IPS-NIHi7 (cell line): ENCODE data around the gene FETUB.
"Not testable (repeated sequence)": the region's sequence is repeated elsewhere in the genome, so short reads cannot be mapped to it uniquely, and the experiment has no call there.

ENCODE experiments used
- DNase-seq: peaks from one replicate; pipeline ENCODE4 v3.0.0; 2012; ENCODE audit warnings: mixed read lengths; ENCODE audit errors: extremely low spot score

The FETUB gene

GRCh38 chr3:186613637-186614265 lies 26.4 kb upstream of the FETUB start:
- no peak for DNase-seq

GRCh38 chr3:186614266-186614596 lies 26.0 kb upstream of the FETUB start:
- DNase-seq, result no peak

GRCh38 chr3:186614597-186615483 lies 25.4 kb upstream of the FETUB start:
- DNase-seq, result peak; percentile 91

- no peak for DNase-seq
Observed at GRCh38 chr3:186616299-186616617, 23.9 kb upstream of the FETUB start.

- peak; percentile 95 for DNase-seq
Observed at GRCh38 chr3:186617036-186617946, 22.9 kb upstream of the FETUB start.

- no peak for DNase-seq
Observed at GRCh38 chr3:186618318-186618938, 21.8 kb upstream of the FETUB start.

- no peak for DNase-seq
Observed at GRCh38 chr3:186619787-186620212, 20.4 kb upstream of the FETUB start.

- no peak for DNase-seq
Observed at GRCh38 chr3:186620213-186621092, 19.7 kb upstream of the FETUB start.

- DNase-seq, result no peak
Observed at GRCh38 chr3:186621894-186622650, 18.1 kb upstream of the FETUB start.

GRCh38 chr3:186622651-186623310 lies 17.4 kb upstream of the FETUB start:
- no peak for DNase-seq

- DNase-seq, result no peak
Observed at GRCh38 chr3:186624598-186624997, 15.6 kb upstream of the FETUB start.

GRCh38 chr3:186625600-186626042 lies 14.6 kb upstream of the FETUB start:
- no peak for DNase-seq

GRCh38 chr3:186626254-186626847 lies 13.8 kb upstream of the FETUB start:
- no peak for DNase-seq

- DNase-seq, result no peak
Observed at GRCh38 chr3:186627852-186628414, 12.3 kb upstream of the FETUB start.

- no peak for DNase-seq
Observed at GRCh38 chr3:186628756-186629155, 11.4 kb upstream of the FETUB start.

- DNase-seq, result no peak
Observed at GRCh38 chr3:186630950-186631641, 9.1 kb upstream of the FETUB start.

GRCh38 chr3:186633481-186633880 lies 6.7 kb upstream of the FETUB start:
- DNase-seq, result no peak

- not testable (repeated sequence) for DNase-seq
Observed at GRCh38 chr3:186634207-186634606, 6.0 kb upstream of the FETUB start.
